RPMI7951 (cell line): Measurements from ENCODE around the gene MFAP3. TPM values are rescaled to one million over a fixed set of nuclear protein-coding genes. Genes with fewer than 3 reads are reported as not detected.
"Not testable (repeated sequence)": the region's sequence is repeated elsewhere in the genome, so short reads cannot be mapped to it uniquely, and the experiment has no call there.

Experiments used
- DNase-seq: peaks from one replicate; pipeline ENCODE4 v3.0.0-alpha.2; 2012; ENCODE audit warnings: low read depth
- total RNA-seq: library from RNA; depleted of rRNA; stranded (reverse); fragments of >200 nt; shearing (Covaris generic); gene quantifications from 2 replicates; pipeline ENCODE4 v1.2.3, GENCODE V29; 2014

MFAP3 gene
- total RNA-seq, 1 experiment from 2014 or later = 58.9 TPM

DNA sequence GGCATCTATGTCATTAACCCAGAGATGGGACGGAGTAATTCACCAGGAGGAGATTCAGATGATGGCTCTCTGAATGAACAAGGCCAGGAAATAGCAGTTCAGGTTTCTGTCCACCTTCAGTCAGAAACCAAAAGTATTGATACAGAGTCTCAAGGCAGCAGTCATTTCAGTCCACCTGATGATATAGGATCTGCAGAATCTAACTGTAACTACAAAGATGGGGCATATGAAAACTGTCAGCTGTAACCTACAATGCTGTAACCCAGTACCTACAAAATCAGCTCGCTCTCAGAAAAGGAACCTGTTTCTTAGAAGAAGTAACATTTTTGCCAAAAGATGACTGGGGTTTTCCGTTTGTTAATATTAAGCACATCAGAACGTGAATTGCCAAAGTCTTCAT is 14.7 kb downstream of the MFAP3 start:
- no peak for DNase-seq

DNA sequence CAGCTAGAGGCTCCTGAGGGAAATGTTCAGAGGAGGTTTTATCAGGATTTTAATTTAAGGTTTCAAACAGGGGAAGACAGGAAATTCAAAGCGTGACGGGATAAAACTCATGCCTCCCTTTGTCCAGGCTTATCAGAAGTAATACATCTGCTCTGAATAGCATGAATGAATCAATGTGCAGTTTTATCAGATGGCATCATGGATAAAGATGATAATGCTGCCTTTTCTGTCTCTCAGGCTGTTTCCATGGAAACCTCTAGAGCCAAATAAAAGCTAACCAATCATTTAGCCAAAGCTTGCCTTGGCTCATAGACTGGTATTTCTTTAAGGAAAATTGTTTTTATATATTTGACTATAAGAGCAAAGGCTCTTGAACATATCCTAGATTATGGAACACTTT is 16.4 kb downstream of the MFAP3 start:
- no peak for DNase-seq

DNA sequence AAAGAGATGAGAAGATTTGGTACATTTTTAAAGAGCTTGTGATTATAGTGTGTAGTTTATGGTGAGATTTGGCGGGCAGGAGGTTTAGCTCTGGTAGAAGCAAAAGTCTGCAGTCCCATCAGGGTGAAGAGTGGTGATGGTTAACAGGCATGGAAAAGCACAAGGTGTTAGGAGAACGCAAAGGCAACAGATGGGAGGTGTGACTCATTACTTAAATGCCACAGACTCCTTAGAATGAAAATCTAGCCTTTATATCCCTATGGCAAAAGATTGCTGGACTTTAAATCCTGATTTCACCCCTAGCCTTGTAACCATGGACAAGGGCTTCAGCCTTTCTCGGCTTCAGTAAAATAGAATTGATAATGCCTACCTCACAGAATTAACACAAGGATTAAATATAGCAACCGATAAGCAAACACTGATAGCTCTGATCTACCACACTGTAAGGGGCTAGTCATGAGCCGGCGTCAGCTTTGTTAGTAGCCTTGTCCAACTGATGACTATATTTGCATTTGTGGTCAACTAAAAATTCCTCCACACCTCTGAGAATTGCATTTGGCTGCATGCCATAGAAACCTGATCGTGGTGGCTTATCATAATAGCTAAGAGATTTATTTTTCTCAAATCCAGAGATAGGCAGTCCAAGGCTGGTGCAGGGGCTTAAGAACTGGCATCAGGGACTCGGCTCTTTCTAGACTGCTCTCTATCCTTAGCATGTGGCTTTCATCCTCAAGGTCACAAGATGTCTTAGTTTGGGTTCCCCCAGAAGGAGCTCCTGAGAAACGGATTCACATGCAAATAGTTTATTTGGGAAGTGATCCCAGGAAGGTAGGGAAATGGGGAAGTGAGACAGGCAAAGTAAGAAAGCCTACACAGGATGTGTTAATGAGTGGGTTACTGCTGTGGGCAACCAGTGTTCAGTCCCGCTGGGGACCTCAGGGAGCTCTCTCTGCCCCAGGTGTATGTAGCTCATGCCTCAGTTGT is 19.6 kb downstream of the MFAP3 start:
- DNase-seq = no peak

DNA sequence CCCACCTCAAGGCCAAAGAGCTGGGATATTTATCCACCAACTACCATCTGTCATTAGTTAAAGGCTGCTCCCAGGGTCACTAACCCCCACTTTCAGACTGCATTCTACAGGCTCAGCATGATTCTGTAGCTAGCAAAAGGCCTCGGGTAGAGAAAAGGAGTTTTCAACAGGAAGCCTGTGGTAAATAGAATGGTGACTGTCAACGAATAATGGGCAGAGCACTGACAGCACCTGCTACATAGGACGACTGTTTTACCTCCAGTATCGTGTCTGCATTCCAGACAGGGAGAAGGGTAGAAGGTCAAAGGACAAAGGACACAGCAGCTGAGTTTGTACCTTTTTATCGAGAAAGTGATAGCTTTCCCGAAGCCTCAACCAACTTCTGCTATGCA is 20.3 kb downstream of the MFAP3 start:
- DNase-seq = no peak

DNA sequence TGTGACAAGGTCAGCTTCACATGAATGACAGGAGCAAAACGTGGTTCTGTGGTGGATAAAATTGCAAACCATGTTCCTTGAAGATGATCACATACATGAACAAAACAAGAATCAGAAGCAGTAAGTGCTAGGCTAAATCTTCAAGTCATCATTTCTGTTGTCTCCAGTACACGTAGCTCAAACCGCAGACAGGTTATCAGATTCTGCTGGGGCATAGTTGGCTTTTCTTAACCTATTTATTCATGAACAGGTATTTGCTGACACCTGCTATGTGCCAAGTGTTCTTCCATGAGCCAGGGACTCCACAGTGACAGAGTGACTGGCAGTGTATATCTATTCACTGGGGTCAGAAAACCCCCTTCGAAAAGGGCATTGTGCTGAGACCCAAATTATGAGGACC is 20.8 kb downstream of the MFAP3 start:
- no peak for DNase-seq

DNA sequence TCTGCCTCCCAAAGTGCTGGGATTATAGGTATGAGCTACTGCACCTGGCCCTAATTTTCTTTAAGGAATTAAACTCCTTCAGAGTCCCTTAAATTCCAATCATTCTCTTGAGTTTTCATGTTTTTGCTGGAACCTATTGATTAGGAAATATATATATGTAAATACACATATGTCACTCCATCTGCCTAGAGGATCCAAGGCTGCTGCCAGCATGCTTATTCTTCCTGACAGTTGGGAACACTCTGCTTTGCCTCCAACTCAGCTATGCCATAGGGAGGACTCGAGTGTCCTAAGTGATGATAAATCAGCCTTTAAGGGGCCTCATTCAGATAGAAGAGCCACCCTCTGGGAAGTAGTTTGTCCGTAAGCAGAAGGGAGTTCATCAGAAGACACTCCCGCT is 21.8 kb downstream of the MFAP3 start:
- DNase-seq = no peak

DNA sequence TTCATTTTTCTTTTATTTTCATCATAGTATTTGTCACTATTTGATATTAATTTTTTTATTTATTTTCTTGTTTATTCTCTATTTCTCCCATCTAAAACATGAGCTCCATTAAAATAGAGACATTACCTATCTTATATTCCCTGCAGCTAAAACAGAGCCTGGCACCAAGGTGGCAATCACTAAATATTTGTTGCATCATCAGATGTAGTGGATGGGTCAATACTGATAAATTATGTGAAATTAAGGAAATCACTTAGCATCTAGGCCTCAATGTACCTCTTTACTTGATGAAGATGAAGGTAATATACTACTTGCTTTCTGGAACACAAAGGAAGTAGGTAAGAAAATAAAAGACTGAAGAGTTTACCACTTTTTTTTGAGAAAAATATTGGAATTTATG is 24.6 kb downstream of the MFAP3 start:
- DNase-seq = no peak

DNA sequence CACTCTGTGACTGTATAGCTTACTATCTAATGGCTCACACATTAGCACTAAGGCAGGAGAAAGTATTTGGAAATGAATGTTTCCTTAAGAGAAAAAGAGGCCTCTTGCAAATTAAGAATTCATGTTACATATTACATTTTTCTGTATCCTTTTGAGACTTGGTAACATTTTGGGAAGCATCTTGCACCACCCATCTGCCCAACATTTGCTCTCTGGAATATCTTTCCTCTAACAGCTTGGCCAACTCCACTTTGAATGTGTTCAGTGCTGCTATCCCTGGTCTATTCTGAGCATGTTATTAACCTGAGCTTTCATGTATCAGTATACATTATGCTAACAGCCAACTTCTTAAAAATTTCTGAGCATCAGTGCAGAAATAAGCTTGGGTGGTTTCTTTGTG is 27.2 kb downstream of the MFAP3 start:
- DNase-seq = no peak

DNA sequence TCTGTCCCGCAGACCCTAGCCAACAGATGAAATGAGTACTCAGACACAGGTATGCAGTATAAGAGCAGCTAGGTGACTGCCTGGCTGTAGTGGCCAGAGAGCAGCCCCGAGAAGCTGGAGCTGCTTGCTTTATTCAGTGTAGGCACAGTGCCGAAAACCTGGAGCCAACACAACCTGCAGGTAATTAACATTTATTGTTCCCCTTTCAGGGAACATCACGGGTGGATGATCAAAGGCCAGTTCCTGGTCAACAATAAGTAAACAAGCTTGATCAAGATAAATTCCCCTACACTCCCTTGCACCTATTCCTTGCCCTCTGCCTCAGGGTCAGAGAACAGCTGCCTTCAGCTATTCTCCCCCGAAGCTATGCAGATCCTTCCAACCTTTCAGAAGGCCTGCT is 31.1 kb downstream of the MFAP3 start:
- not testable (repeated sequence) for DNase-seq

DNA sequence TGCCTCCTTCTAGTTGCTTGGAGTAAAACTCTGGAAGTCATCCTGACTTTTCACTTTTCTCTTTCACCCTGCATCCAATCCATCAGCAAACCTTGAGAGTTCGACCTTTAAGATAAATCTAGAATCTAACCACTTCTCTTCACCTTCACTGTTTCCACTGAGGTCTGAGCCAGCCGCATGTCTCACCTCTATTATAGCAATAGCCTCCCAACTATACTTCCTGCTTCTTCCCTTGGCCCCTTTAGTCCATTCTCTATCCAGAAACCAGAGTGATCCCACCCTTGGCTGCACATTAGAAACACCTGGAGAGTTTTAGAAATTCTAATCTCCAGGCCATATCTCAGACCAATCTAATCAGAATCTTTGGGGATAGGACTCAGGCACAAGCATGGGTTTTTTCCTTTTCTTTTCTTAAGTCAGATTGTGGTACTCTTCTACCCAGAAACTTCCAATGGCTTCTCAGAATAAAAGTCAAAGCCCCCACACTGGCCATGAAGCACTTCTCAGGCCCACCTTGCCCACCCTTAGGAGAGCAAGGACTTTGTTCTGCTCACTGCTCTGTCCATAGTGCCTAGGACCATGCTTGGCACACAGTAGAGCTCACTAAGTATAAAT is 33.1 kb downstream of the MFAP3 start:
- no peak for DNase-seq

DNA sequence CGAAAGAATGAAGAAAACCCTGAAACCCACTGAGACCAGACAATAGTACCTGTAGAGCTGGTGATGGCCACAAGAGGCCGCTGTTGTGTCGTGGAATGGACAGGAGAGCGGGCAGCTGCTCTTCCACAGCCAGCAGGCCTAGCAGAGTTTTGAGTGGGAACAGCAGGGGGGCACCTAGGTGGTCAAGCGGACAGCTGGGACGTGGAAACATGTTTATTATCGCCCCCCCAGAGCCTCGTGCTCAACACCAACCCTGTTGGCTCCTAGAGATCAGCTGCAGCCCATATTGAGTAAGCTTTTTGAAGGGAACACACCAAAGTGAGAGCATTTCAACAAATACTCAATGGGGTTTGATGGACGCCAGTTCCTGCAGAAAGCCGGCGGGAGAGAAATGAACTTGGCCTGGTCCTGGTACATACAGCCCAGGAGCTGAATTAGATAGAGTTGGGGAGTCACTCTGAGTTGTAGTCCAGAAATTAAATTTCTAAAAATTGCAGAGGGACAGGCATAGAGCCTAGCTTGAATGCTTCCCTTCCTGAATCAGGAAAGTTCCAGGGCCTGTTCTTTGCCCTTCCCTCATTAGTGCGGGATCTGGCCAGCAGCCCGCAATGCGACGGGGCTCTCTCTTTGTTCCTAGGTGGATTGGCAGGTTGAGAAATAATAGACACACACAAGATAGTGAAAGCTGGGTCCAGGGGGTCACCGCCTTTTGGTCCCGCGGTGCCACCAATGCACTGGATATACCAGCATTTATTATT is 33.8 kb downstream of the MFAP3 start:
- DNase-seq = peak; percentile 57

DNA sequence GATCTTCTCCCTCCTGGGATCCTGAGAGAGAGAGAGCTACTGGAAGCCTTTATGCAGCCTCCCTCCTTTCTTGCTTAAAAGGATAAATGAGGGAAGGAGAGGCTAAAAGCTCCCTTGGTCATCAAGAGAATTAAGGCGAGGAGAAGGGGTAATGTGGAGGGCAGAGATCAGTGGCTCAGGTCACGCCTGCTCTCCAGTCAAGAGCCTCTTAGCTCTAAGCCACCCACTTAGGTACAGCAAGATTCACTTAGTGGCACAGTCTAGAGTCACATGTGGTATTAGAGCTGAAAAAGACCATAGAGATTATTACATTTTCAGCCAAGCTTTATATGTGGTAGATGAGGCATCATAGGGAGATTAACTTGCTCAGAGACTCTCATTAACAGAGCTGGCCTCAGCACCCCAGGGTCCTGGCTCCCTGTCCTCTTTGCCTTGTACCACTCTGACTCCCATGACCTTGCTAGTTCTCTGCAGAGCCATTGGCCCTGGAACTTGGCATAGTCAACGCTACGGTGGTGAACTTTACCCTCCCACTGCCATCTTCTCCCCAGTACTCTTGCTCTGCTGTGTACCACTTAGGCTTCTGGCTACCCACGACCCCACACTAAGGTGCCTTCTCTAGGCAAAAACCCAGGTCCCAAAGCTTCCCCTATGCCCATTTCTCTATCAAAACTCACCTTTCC is 37.6 kb downstream of the MFAP3 start:
- DNase-seq = no peak

DNA sequence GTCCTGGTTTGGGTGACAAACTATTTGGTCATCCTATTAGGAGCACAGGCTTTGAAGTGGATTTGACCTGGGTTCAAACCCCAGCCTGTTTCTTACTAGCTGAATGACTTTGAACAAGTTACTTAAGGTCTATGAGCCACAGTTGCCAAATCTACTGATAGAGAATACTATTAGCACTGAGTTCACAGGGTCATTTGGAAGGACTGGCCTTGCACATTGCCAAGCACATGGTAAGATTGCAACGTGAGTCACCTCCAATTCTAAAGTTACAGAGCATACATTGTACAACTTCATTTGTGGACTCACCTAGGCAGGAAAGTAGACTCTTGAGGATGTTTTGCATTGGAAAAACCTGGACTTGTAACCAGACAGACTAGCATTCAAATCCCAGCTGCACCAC is 38.9 kb downstream of the MFAP3 start:
- DNase-seq = peak; percentile 42

DNA sequence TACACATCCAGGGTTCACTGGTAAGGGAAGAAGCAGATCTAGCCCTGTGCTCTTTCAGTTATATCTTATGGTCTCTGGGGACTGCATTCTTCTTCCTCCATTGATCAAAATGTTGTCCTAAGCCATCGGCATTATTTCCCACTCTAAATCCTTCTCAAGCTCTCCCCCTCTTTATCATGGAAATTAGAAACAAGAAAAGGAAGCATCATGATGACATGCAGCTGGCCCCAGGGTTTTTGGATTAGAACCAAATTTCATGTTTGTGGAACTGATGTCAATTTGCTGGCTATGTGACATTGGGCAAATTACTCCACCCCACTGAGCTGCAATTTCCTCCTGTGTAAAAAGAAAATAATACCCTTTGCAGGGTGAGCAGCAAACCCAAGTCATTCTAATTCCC is 39.5 kb downstream of the MFAP3 start:
- DNase-seq = peak; percentile 49

DNA sequence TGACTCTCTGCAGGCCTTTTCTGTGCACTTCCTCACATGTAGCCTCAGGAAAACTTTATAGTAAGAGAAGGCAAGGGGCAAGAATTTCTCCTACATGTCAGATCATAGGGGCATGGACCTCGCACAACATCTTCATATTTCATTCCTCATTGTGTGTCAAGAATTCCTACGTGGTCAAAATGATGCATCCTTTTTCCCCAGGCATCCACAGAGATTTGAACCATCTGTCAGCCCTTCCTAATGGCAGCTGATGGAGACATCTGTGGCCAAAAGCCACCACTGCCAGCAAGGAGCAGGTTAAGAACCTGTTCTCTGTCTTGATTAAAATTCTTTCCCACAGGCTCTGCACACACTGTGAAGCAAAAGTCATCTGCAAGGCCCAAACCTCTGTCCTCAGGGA is 42.5 kb downstream of the MFAP3 start:
- DNase-seq = no peak

DNA sequence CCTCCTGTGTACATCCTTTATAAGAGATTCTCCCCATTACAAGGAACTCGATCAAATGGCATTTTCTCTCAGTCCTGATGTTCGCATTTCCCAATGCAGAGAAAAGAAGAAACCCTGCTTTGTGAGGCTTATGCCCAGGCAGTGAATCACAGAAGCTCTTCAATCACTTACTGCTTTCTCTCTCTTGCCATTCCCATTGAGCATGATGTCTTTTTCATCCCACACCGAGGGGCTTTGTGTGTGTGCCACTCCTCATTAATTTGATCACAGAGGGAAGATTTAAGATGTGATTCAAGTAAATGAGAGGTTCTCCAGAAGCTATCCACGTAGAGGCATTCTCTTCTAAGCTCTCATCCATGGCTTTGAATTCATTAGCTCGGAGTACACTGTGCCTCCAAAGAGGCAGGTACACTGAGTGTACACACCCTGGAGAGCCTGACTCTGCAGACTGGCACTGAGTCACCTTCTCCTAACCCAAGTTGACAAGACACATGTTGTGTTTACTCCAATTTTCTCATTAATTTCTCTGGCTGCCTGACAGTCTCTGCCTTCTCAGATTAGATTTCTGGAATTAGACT is 45.4 kb downstream of the MFAP3 start:
- DNase-seq = no peak

DNA sequence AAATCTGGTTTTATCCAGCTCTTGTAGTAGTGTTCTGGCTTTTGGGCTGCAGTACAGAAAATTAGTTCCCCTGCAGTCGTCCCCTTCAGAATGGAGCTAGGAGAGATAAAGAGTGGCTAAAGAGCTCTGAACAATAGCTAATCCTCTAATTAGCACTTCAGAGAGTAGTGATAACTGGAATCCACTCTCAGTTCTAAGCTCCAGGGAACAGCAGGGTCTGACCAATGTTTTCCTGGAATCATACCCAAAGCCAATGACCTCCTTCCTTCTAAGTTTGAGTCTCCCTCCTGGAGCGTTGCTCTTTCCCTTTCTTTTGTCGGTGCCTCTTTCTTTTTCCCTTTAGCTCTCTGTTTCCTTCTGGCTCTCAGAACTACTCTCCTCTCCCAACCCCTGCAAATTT is 47.4 kb downstream of the MFAP3 start:
- DNase-seq = no peak

DNA sequence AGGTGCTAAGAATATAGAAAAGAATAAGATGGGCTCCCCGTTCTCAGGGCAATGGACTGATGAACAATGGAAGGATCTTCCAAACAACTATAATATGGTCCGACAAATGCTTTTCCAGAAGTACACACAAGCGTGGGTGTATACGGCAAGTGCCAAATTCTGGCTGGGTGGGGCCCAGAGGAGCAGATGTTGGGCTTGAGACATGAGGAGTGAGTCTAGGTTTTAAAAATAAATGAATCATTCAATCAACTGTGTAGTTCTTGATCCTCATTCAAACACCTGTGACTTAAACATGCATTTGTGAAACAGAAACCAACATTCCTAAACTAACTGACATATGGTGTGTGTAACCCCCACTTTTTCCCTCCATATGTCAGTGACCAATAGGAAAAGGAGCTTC is 47.9 kb downstream of the MFAP3 start:
- peak; percentile 5 for DNase-seq

DNA sequence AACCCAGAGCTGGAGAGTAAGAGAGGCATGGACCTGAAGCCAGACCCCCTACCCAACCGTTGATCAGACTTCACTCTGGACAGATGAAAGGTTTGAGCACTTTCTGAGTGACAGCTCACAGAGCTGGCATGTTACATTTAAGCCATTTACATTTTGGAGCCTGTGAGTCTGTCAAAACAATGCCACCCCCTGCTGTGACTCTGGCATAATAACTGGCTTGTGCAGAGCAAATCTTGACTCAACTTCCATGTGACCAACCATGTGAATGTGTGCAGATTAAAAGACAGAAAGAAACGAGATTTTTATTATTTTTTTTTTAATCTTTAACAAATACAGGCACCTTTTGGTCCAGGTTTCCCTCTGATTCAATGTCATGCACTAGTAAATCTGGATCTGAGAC is 48.5 kb downstream of the MFAP3 start:
- DNase-seq = peak; percentile 7

DNA sequence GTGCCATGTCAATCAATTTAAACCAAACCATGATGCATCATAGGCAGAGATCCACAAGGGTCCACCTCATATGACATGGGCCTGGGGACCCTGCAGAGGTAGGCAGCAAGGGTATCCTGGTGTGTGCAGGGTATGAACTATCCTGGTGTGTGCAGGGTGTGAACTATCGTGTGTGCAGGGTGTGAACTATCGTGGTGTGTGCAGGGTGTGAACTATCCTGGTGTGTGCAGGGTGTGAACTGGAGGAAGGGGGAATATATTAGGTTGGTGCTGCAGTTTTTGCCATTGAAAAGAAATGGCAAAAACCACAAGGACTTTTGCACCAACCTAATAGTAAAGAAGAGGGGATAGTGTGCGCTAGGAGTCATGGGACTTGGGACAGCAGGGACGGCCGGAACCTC is 50.0 kb downstream of the MFAP3 start:
- DNase-seq = no peak

DNA sequence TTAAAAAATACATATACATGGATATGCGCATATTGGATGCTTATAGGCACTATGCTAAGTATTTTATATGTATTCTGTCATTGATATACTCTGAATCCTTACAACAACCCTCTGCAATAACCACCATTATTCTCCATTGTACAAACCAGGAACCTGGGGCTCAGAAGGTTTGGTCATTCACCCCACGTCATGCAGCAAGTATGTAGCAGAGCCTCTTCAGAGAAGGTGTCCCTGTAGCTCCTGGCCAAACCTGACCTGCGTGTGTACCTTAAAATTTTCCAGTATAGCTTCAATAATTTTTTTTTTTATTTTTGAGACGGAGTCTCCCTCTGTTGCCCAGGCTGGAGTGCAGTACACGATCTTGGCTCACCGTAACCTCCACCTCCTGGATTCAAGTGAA is 51.9 kb downstream of the MFAP3 start:
- no peak for DNase-seq
